Neural progenitor cell (in vitro differentiated cells): ENCODE data around the gene RCSD1. TPM values are rescaled to one million over a fixed set of nuclear protein-coding genes. Genes with fewer than 3 reads are reported as not detected.

ENCODE experiments used
- DNase-seq: peaks from one replicate; pipeline ENCODE4 v3.0.0-alpha.2; 2016; ENCODE audit warnings: low spot score
- H2AFZ ChIP-seq: fragments of 200-600 bp; sonication (generic); replicated peaks from 2 replicates; pipeline ENCODE4 v1.6.1; 2016; ENCODE audit warnings: antibody characterized with exemption
- H3F3A ChIP-seq: fragments of 200-600 bp; sonication (generic); 2 replicates; pipeline ENCODE4 v1.6.1; 2016; ENCODE audit warnings: antibody characterized with exemption, low read depth
- H3K27ac ChIP-seq: fragments of 200-600 bp; sonication (generic); 2 replicates; pipeline ENCODE4 v1.5.1; 2016; ENCODE audit warnings: mild to moderate bottlenecking
- H3K27me3 ChIP-seq: fragments of 200-600 bp; sonication (generic); 2 replicates; pipeline ENCODE4 v1.6.1; 2016; ENCODE audit warnings: mild to moderate bottlenecking, moderate library complexity
- H3K36me3 ChIP-seq: fragments of 200-600 bp; sonication (generic); 2 replicates; pipeline ENCODE4 v1.5.1; 2016
- H3K4me1 ChIP-seq: fragments of 200-600 bp; sonication (generic); 2 replicates; pipeline ENCODE4 v1.6.1; 2016; ENCODE audit warnings: mixed run types
- H3K4me2 ChIP-seq: fragments of 200-600 bp; sonication (generic); 2 replicates; pipeline ENCODE4 v1.6.1; 2016
- H3K4me3 ChIP-seq: fragments of 200-600 bp; sonication (generic); 2 replicates; pipeline ENCODE4 v1.5.1; 2016
- H3K79me2 ChIP-seq: fragments of 200-600 bp; sonication (generic); 2 replicates; pipeline ENCODE4 v1.6.1; 2016; ENCODE audit warnings: low read depth
- H3K9ac ChIP-seq: fragments of 200-600 bp; sonication (generic); 2 replicates; pipeline ENCODE4 v1.6.1; 2016
- H3K9me3 ChIP-seq: fragments of 200-600 bp; sonication (generic); 2 replicates; pipeline ENCODE4 v1.5.1; 2016; ENCODE audit warnings: low read depth
- H4K20me1 ChIP-seq: fragments of 200-600 bp; sonication (generic); 2 replicates; pipeline ENCODE4 v1.6.1; 2016; ENCODE audit warnings: low read depth
- H3K27ac Mint-ChIP-seq: 3 replicates; pipeline ENCODE4 v1.8.0; 2021; ENCODE audit warnings: mixed read lengths
- H3K27me3 Mint-ChIP-seq: 2 replicates; pipeline ENCODE4 v1.8.0; 2022; ENCODE audit warnings: low read depth, mild to moderate bottlenecking, inconsistent platforms, moderate library complexity, mixed read lengths; ENCODE audit not compliant: insufficient read depth
- H3K36me3 Mint-ChIP-seq: 3 replicates; pipeline ENCODE4 v1.8.0; 2021; ENCODE audit warnings: mixed read lengths
- H3K4me1 Mint-ChIP-seq: 3 replicates; pipeline ENCODE4 v1.8.0; 2021; ENCODE audit warnings: mixed read lengths
- H3K4me3 Mint-ChIP-seq: 3 replicates; pipeline ENCODE4 v1.8.0; 2021; ENCODE audit warnings: mild to moderate bottlenecking, moderate library complexity, mixed read lengths
- H3K9me3 Mint-ChIP-seq: 3 replicates; pipeline ENCODE4 v1.8.0; 2020; ENCODE audit warnings: mixed read lengths
- CTCF ChIP-seq: fragments of 200-600 bp; sonication (generic); IDR thresholded peaks from 2 replicates; pipeline ENCODE4 v1.5.1; 2017; ENCODE audit warnings: antibody characterized with exemption, mild to moderate bottlenecking
- EZH2 ChIP-seq: fragments of 200-600 bp; sonication (generic); IDR thresholded peaks from 2 replicates; pipeline ENCODE4 v1.6.1; 2017; ENCODE audit warnings: antibody characterized with exemption, mild to moderate bottlenecking, moderate library complexity
- EZH2phosphoT487 ChIP-seq: fragments of 200-600 bp; sonication (generic); IDR thresholded peaks from 2 replicates; pipeline ENCODE4 v1.6.1; 2017; ENCODE audit warnings: antibody characterized with exemption
- total RNA-seq: library from RNA; depleted of rRNA; stranded (reverse); fragments of >200 nt; gene quantifications from 2 replicates; pipeline ENCODE4 v1.2.3, GENCODE V29; 2015; ENCODE audit warnings: low replicate concordance

Gene RCSD1
- total RNA-seq, 1 donor from 2014 or later, result 0.06 TPM

- Histone ChIP-seq H3K4me3 (no peak overlapping the region), H3K4me2 (no peak overlapping the region), H3K79me2 (no peaks in the 10 kb centered on the region), H3K36me3 (no peaks in the 10 kb centered on the region), H3K9me3 (no peaks in the 10 kb centered on the region), H2AFZ (no peak overlapping the region), H4K20me1 (no peaks in the 10 kb centered on the region), H3K27ac (no peak overlapping the region), H3K9ac (no peak overlapping the region), H3K4me1 (peaks cover 14% of the 10 kb centered on the region), H3K27me3 (no peaks in the 10 kb centered on the region), H3F3A (peaks cover 19% of the 10 kb centered on the region)
- peak; percentile 84 for DNase-seq
- H3K27me3 Mint-ChIP-seq, result peaks cover 12% of the 10 kb centered on the region
- no peak overlapping the region for H3K27ac Mint-ChIP-seq
- no peak overlapping the region for H3K4me3 Mint-ChIP-seq
- H3K36me3 Mint-ChIP-seq, result no peaks in the 10 kb centered on the region
- no peaks in the 10 kb centered on the region for H3K9me3 Mint-ChIP-seq
- TF ChIP-seq CTCF (peak; percentile 89), EZH2phosphoT487 (no peak)
- H3K4me1 Mint-ChIP-seq, result peaks cover 29% of the 10 kb centered on the region
Observed at GRCh38 chr1:167687919-167688519, 58.0 kb downstream of the RCSD1 start.

- no peaks in the 10 kb centered on the region for H3K9me3 ChIP-seq
- no peak for TF ChIP-seq EZH2
- H3K27ac ChIP-seq, result no peak overlapping the region
- peaks cover 12% of the 10 kb centered on the region for H3K27me3 Mint-ChIP-seq
- no peaks in the 10 kb centered on the region for H4K20me1 ChIP-seq
- H3F3A ChIP-seq, result peaks cover 5% of the 10 kb centered on the region
- no peak overlapping the region for H3K4me2 ChIP-seq
- H3K9me3 Mint-ChIP-seq, result no peaks in the 10 kb centered on the region
- H2AFZ ChIP-seq, result no peak overlapping the region
- no peaks in the 10 kb centered on the region for H3K36me3 Mint-ChIP-seq
- no peaks in the 10 kb centered on the region for H3K27me3 ChIP-seq
- H3K9ac ChIP-seq, result no peak overlapping the region
- H3K36me3 ChIP-seq, result no peaks in the 10 kb centered on the region
- no peaks in the 10 kb centered on the region for H3K4me1 ChIP-seq
- H3K4me3 ChIP-seq, result no peak overlapping the region
- no peaks in the 10 kb centered on the region for H3K79me2 ChIP-seq
- peaks cover 23% of the 10 kb centered on the region for H3K4me1 Mint-ChIP-seq
- DNase-seq, result no peak
- H3K27ac Mint-ChIP-seq, result no peak overlapping the region
- no peak overlapping the region for H3K4me3 Mint-ChIP-seq
Observed at GRCh38 chr1:167689567-167689920, 59.5 kb downstream of the RCSD1 start.

- Histone ChIP-seq H3K4me1 (no peaks in the 10 kb centered on the region), H3K79me2 (no peaks in the 10 kb centered on the region), H3K4me2 (no peak overlapping the region), H3K36me3 (no peaks in the 10 kb centered on the region), H4K20me1 (no peaks in the 10 kb centered on the region), H3F3A (peaks cover 3% of the 10 kb centered on the region), H3K27ac (no peak overlapping the region), H3K9ac (no peak overlapping the region), H3K27me3 (no peaks in the 10 kb centered on the region), H3K9me3 (no peaks in the 10 kb centered on the region), H2AFZ (no peak overlapping the region), H3K4me3 (no peak overlapping the region)
- Mint-ChIP-seq H3K9me3 (no peaks in the 10 kb centered on the region), H3K27ac (no peak overlapping the region), H3K4me3 (no peak overlapping the region), H3K27me3 (peaks cover 11% of the 10 kb centered on the region), H3K4me1 (peaks cover 27% of the 10 kb centered on the region), H3K36me3 (no peaks in the 10 kb centered on the region)
- DNase-seq, result no peak
- no peak for TF ChIP-seq CTCF
- no peak for TF ChIP-seq EZH2
- TF ChIP-seq EZH2phosphoT487, result no peak
Observed at GRCh38 chr1:167690053-167690452, 60.0 kb downstream of the RCSD1 start.

- H3K36me3 Mint-ChIP-seq, result no peaks in the 10 kb centered on the region
- Histone ChIP-seq H3K36me3 (no peaks in the 10 kb centered on the region), H3K27me3 (no peaks in the 10 kb centered on the region), H3K4me1 (no peaks in the 10 kb centered on the region), H3K4me2 (no peak overlapping the region), H2AFZ (no peak overlapping the region), H3K9me3 (no peaks in the 10 kb centered on the region), H4K20me1 (no peaks in the 10 kb centered on the region), H3K79me2 (no peaks in the 10 kb centered on the region), H3K4me3 (no peak overlapping the region), H3F3A (no peaks in the 10 kb centered on the region), H3K27ac (no peak overlapping the region), H3K9ac (no peak overlapping the region)
- TF ChIP-seq EZH2 (no peak), CTCF (no peak), EZH2phosphoT487 (no peak)
- peak overlapping the region; percentile 57 for H3K27ac Mint-ChIP-seq
- no peaks in the 10 kb centered on the region for H3K27me3 Mint-ChIP-seq
- H3K4me3 Mint-ChIP-seq, result no peak overlapping the region
- no peaks in the 10 kb centered on the region for H3K9me3 Mint-ChIP-seq
- DNase-seq, result no peak
- peaks cover 21% of the 10 kb centered on the region for H3K4me1 Mint-ChIP-seq
Observed at GRCh38 chr1:167693425-167694045, 63.5 kb downstream of the RCSD1 start.
